ENCODE results near the gene CFAP221. TPM values are rescaled to one million over a fixed set of nuclear protein-coding genes. Genes with fewer than 3 reads are reported as not detected.

Gene CFAP221
- total RNA-seq, 3 donors from 2014 or later (not counting 1 experiment from before 2014, with no cell fraction given) = not detected

- intact Hi-C loops (cut with micrococcal nuclease) = no loop called here
- no peak for DNase-seq
- no peak overlapping the region for H3K4me3 Mint-ChIP-seq
- no peak overlapping the region for H3K27ac Mint-ChIP-seq
- TF ChIP-seq, protein P1, sequence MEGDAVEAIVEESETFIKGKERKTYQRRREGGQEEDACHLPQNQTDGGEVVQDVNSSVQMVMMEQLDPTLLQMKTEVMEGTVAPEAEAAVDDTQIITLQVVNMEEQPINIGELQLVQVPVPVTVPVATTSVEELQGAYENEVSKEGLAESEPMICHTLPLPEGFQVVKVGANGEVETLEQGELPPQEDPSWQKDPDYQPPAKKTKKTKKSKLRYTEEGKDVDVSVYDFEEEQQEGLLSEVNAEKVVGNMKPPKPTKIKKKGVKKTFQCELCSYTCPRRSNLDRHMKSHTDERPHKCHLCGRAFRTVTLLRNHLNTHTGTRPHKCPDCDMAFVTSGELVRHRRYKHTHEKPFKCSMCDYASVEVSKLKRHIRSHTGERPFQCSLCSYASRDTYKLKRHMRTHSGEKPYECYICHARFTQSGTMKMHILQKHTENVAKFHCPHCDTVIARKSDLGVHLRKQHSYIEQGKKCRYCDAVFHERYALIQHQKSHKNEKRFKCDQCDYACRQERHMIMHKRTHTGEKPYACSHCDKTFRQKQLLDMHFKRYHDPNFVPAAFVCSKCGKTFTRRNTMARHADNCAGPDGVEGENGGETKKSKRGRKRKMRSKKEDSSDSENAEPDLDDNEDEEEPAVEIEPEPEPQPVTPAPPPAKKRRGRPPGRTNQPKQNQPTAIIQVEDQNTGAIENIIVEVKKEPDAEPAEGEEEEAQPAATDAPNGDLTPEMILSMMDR (IDR thresholded peaks at IDR 0.05) = no peak
- ATAC-seq = no peak
- H3K4me3 ChIP-seq (ENCODE audit: low read length) = no peak overlapping the region
- H3K9me3 ChIP-seq (ENCODE audit: control insufficient read depth, insufficient read depth, low read length) = no peaks in the 10 kb centered on the region
- H3K27ac ChIP-seq (ENCODE audit: low read length) = no peak overlapping the region
- H3K4me1 ChIP-seq (ENCODE audit: control insufficient read depth, insufficient read depth, low read length) = no peaks in the 10 kb centered on the region
- no peaks in the 10 kb centered on the region for H3K4me1 Mint-ChIP-seq
- 91% methylated on average over 7 of the region's 7 CpGs for WGBS (ENCODE audit: insufficient coverage)
- no peaks in the 10 kb centered on the region for H3K36me3 Mint-ChIP-seq
- H3K27me3 ChIP-seq (ENCODE audit: control insufficient read depth, insufficient read depth, low read length) = no peaks in the 10 kb centered on the region
- no peaks in the 10 kb centered on the region for H3K9me3 Mint-ChIP-seq
- no peaks in the 10 kb centered on the region for H3K36me3 ChIP-seq (ENCODE audit: control insufficient read depth, insufficient read depth, low read length)
- H3K27me3 Mint-ChIP-seq (ENCODE audit: low read depth in 2 of 2) = peaks cover 3 to 10% of the 10 kb centered on the region in 2 donors
Observed at GRCh38 chr2:119579424-119580295, 35.4 kb downstream of the CFAP221 start.

DNA sequence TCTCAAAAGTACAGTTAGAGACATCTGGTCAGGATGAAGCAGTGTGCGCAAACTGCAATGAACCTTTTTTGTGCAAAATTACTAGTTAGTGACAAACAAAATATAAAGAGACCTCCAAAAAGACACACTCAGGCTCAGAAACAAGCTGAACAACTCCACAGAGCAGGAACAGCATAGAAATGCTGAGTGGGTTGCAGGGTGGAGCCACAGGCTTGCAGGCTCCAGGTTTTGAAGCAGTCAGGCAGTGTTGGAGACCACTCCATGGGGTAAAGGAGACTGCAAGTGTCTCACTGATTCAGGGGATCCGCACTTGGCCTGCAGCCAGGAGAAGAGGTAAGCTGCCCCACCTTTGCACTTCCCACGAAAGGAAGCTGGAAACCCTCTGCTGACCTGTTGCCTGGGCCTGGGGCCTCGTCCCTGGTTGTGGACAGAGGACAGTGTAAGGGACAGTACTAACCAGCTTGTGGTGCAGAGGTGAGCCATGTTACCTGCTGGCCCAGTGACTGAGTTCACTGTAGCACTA lies 36.4 kb downstream of the CFAP221 start:
- WGBS (ENCODE audit: insufficient coverage) = 81% methylated on average over 4 of the region's 4 CpGs
- no peak for DNase-seq
- no peak overlapping the region for H3K4me3 Mint-ChIP-seq
- H3K36me3 Mint-ChIP-seq = no peaks in the 10 kb centered on the region
- no peak for ATAC-seq
- intact Hi-C loops (cut with micrococcal nuclease) = no loop called here
- Histone ChIP-seq H3K9me3 (ENCODE audit: control insufficient read depth, insufficient read depth, low read length) (no peaks in the 10 kb centered on the region), H3K36me3 (ENCODE audit: control insufficient read depth, insufficient read depth, low read length) (no peaks in the 10 kb centered on the region), H3K4me3 (ENCODE audit: low read length) (no peak overlapping the region), H3K27me3 (ENCODE audit: control insufficient read depth, insufficient read depth, low read length) (no peaks in the 10 kb centered on the region), H3K27ac (ENCODE audit: low read length) (no peak overlapping the region), H3K4me1 (ENCODE audit: control insufficient read depth, insufficient read depth, low read length) (no peaks in the 10 kb centered on the region)
- H3K4me1 Mint-ChIP-seq = no peaks in the 10 kb centered on the region
- TF ChIP-seq, protein P1 (IDR thresholded peaks at IDR 0.05) = no peak
- no peaks in the 10 kb centered on the region for H3K9me3 Mint-ChIP-seq
- peaks cover 3 to 18% of the 10 kb centered on the region in 2 donors for H3K27me3 Mint-ChIP-seq (ENCODE audit: low read depth in 2 of 2)
- no peak overlapping the region for H3K27ac Mint-ChIP-seq

DNA sequence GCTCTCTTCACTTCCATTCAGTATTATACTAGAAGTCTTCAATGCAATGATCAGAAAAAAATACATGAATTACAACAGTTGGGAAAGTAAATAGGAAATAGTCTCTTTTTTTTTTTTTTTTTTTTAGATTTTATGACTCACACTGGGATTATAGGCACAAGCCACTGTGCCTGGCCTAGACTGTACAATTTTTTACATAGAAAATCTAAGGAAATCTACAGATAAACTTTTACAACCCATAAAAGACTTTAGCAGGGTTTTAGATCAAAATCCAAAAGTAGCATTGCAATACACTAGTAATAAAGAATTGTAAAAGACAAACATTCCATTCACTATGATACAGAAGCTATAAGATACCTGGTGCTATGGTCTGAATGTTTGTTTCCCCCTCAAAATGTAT lies 39.0 kb downstream of the CFAP221 start:
- Mint-ChIP-seq H3K36me3 (no peaks in the 10 kb centered on the region), H3K4me1 (no peaks in the 10 kb centered on the region), H3K27me3 (ENCODE audit: low read depth in 2 of 2) (peaks cover 5 to 29% of the 10 kb centered on the region in 2 donors), H3K27ac (no peak overlapping the region), H3K9me3 (no peaks in the 10 kb centered on the region), H3K4me3 (no peak overlapping the region)
- no peaks in the 10 kb centered on the region for H3K4me1 ChIP-seq (ENCODE audit: control insufficient read depth, insufficient read depth, low read length)
- no peak overlapping the region for H3K27ac ChIP-seq (ENCODE audit: low read length)
- no peaks in the 10 kb centered on the region for H3K9me3 ChIP-seq (ENCODE audit: control insufficient read depth, insufficient read depth, low read length)
- intact Hi-C loops (cut with micrococcal nuclease) = no loop called here
- H3K27me3 ChIP-seq (ENCODE audit: control insufficient read depth, insufficient read depth, low read length) = no peaks in the 10 kb centered on the region
- H3K4me3 ChIP-seq (ENCODE audit: low read length) = no peak overlapping the region
- H3K36me3 ChIP-seq (ENCODE audit: control insufficient read depth, insufficient read depth, low read length) = no peaks in the 10 kb centered on the region
- TF ChIP-seq, protein P1 (IDR thresholded peaks at IDR 0.05) = no peak
- no peak for ATAC-seq
- no peak for DNase-seq

Measured in natural killer cell (primary cell).